VCaP (cell line): ENCODE measurements around the gene HSD17B4.

Experiments
- H3K27ac ChIP-seq: fragments of 450-650 bp; 2 replicates; pipeline ENCODE4 v1.5.1; 2017
- TF ChIP-seq, protein P1 (sequence below): fragments of 450-650 bp; conservative IDR thresholded peaks from 2 replicates; pipeline ENCODE4 v1.5.1; 2017; ENCODE audit warnings: mild to moderate bottlenecking, moderate library complexity

The HSD17B4 gene

DNA sequence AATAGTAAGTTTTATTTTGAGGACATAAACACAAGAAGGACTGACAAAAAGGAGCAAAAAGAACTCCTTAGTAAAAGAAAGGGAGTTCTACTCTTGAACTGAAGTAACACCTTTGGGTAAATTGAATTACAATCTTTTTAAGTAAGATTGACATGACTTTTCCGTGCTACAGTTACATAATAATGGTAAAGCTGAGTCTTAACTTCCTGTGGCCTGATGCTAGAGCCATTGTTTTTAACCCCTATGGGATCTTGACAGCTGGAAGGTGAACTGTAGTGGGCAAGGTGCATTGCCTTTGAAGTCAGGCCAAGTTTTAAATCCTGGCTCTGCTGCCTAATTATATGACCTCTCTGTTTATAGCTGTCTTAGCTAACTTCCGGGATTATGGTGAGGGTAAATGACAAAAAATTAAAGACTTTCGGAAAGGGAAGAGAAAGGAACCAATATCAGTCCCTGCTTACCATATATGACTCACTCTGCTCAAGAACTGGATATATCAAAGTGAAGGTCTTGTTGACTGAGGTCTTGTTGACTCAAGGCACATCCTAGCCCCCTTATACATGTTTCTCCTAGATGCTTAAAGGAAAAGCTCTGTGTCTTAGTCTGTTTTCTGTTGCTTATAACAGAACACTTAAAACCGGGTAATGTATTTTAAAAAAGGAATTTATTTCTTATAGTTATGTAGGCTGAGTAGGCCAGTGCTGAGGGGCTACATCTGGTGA is 6.8 kb downstream of the HSD17B4 start:
- TF ChIP-seq, protein P1, sequence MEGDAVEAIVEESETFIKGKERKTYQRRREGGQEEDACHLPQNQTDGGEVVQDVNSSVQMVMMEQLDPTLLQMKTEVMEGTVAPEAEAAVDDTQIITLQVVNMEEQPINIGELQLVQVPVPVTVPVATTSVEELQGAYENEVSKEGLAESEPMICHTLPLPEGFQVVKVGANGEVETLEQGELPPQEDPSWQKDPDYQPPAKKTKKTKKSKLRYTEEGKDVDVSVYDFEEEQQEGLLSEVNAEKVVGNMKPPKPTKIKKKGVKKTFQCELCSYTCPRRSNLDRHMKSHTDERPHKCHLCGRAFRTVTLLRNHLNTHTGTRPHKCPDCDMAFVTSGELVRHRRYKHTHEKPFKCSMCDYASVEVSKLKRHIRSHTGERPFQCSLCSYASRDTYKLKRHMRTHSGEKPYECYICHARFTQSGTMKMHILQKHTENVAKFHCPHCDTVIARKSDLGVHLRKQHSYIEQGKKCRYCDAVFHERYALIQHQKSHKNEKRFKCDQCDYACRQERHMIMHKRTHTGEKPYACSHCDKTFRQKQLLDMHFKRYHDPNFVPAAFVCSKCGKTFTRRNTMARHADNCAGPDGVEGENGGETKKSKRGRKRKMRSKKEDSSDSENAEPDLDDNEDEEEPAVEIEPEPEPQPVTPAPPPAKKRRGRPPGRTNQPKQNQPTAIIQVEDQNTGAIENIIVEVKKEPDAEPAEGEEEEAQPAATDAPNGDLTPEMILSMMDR = no peak
- H3K27ac ChIP-seq = no peak overlapping the region

DNA sequence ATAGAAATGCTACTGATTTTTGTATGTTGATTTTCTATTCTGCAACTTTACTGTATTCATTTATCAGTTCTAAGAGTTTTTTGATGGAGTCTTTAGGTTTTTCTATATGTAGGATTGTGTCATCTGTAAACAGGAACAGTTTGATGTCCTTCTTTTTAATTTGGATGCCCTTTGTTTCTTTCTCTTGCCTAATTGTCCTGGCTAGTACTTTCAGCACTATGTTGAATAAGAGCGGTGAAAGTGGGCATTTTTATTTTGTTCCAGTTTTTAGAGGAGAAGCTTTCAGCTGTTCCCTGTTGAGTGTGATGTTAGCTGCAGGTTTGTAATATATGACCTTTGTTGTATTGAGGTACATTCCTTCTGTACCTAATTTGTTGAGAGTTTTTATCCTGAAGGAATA is 13.3 kb downstream of the HSD17B4 start:
- TF ChIP-seq, protein P1 = no peak
- no peak overlapping the region for H3K27ac ChIP-seq

DNA sequence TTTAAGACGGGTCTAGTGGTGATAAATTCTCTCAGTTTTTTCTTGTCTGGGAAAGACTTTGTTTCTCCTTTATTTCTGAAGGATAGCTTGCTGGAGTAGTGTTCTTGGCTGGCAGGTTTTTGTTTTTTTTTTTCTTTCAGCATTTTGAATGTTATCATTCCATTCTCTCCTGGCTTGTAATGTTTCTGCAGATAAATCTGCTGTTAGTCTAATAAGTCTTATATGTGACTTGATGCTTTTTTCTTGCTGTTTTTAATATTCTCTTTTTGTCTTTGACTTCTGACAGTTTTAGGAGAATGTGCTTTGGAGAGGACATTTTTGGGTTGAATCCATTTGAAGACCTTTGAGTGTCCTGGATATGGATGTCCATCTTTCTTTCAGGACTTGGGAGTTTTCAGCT is 16.0 kb downstream of the HSD17B4 start:
- H3K27ac ChIP-seq = no peak overlapping the region
- TF ChIP-seq, protein P1 = no peak

DNA sequence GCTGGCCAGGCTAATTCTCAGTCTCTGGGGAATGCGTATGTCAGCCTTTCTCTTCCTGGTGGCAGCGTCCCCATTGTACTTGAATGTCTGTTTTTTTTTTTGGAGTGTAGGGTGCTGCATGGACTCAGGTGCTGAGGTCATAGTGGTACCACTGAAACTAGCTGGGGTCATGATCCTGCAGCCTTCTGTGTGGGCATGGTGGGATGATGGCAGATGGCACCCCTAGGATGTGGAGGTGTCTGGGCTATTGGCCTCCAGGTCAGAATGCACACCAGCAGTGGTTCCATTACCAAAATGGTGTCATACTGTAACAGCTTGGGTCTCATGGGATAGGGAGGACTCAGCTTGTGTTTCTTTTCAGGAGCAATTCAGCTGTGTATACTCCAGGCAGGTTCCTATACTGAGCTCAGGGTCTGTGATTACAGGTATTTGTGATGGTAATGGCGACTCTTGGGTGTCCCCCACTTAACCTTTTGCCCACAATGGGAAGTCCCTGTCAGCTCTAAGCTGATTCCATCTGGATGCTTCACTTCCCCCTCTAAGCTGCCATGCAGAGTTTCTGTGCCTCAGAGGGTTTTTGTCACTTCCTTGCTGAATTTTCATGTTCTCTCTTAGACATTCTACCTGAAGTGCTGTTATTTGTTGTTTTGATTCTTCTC is 17.9 kb downstream of the HSD17B4 start:
- no peak overlapping the region for H3K27ac ChIP-seq
- TF ChIP-seq, protein P1 = no peak

DNA sequence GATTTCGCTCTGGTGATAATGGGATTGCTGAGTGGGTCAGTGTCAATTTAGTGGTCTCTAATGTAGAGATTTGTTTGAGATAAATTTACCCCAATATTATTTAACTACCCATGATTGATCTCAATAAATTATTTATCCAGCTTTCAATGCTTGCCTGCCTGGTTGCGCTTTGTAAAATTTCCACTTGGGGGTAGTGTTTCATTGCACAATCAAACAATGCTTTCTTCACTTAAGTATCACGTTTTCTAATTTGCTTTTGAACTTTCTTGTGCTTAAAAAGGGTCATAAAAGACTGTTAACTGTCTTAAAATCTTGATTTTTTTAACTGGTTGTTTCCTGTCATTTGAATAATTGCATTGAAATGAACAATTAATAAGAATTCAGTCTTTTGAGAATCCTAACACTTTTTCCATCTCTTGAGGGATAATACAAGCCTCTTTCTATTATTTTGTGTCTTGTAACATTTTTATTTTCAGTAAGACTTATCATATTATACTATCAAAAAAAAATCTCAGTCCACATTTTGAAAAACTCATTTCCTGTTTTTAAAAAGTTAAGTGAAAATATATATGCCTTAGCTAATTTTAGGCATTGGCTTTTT is 18.7 kb downstream of the HSD17B4 start:
- TF ChIP-seq, protein P1 = peak; percentile 86

DNA sequence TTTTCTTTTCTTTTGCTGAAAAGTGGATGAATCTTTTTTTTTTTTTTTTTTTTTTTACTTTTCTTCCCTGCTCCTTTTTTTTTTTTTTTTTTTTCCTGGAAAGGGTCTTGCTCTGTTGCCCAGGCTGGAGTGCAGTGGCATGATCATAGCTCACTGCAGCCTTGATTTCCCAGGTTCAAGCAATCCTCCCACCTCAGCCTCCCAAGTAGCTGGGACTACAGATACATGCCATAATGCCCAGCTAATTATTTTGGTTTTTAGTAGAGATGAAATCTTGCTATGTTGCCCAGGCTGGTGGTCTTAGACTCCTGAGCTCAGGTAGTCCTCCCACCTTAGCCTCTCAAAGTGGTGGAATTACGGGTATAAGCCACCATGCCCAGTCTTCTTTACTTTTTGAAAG is 20.9 kb downstream of the HSD17B4 start:
- TF ChIP-seq, protein P1 = no peak

More for the DNA sequence above, 18.7 kb downstream of the HSD17B4 start:
- H3K27ac ChIP-seq = no peak overlapping the region; the same call in 1 of the 2 replicates

DNA sequence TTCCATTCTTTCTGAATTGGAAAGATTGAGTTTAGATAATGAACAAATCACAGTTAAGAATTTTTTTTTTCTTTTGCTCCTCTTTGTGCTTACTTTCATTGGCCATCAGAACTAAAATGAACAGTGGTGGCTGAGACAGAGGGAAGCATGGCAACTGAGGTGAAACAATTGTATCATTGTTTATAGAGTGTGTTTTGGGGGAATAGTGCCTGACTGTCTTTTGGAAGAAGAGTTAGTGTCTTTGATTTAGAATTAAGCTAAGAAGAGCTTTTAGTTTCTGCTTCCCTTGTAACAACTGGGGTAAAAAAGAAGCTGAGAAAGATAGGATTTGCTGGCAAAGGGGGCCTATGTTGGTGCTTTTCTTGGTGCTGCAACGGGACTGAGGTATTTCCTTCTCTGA is 24.0 kb downstream of the HSD17B4 start:
- H3K27ac ChIP-seq = no peak overlapping the region
- TF ChIP-seq, protein P1 = no peak

More for the DNA sequence above, 20.9 kb downstream of the HSD17B4 start:
- no peak overlapping the region for H3K27ac ChIP-seq
